H1 (cell line): ENCODE data around the gene ATG9B. TPM values are rescaled to one million over a fixed set of nuclear protein-coding genes. Genes with fewer than 3 reads are reported as not detected.

Experiments used
- CTCF ChIA-PET: fragments of 300-600 bp; sonication (Branson Sonifier 250); formaldehyde crosslinking; loops from one replicate; lab custom pipeline; 2021; ENCODE audit not compliant: partially characterized antibody; lab: Charles Lee
- POLR2A ChIA-PET: fragments of 300-600 bp; sonication (Branson Sonifier 250); formaldehyde crosslinking; loops from one replicate; lab custom pipeline; 2021; ENCODE audit warnings: inconsistent platforms; ENCODE audit not compliant: partially characterized antibody; lab: Charles Lee
- DNase-seq, 2 experiments: peaks; one replicate each; pipeline versions ENCODE4 v3.0.0 to v3.0.0-alpha.2; 2010 to 2022; ENCODE audit warnings: low spot score in 2 of 2, low read depth in 1 of 2, mixed read lengths in 1 of 2
- FAIRE-seq: peaks from 2 replicates; lab custom pipeline; 2011; peaks lifted over from hg19 to GRCh38; lab: Jason Lieb, UNC
- H2AFZ ChIP-seq: 2 replicates; pipeline ENCODE4 v1.8.1; 2012; ENCODE audit warnings: low read length, inconsistent platforms
- H2AK5ac ChIP-seq: 2 replicates; pipeline ENCODE4 v1.6.1; 2013; ENCODE audit warnings: low read depth, low read length
- H2BK120ac ChIP-seq: replicated peaks from 2 replicates; pipeline ENCODE3; 2013; ENCODE audit warnings: low read depth, low read length, inconsistent platforms
- H2BK12ac ChIP-seq: 2 replicates; pipeline ENCODE4 v1.6.1; 2013; ENCODE audit warnings: low read depth, low read length
- H2BK15ac ChIP-seq: 2 replicates; pipeline ENCODE4 v1.6.1; 2013; ENCODE audit warnings: low read length
- H2BK20ac ChIP-seq: 2 replicates; pipeline ENCODE4 v1.6.1; 2013; ENCODE audit warnings: low read length
- H2BK5ac ChIP-seq: 2 replicates; pipeline ENCODE4 v1.6.1; 2013; ENCODE audit warnings: low read depth, low read length
- H3K14ac ChIP-seq: 2 replicates; pipeline ENCODE4 v1.6.1; 2013; ENCODE audit warnings: inconsistent platforms; ENCODE audit not compliant: insufficient read length
- H3K18ac ChIP-seq: 2 replicates; pipeline ENCODE4 v1.6.1; 2013; ENCODE audit warnings: low read length; ENCODE audit errors: extremely low read depth
- H3K23ac ChIP-seq: 2 replicates; pipeline ENCODE4 v1.6.1; 2013; ENCODE audit warnings: inconsistent platforms; ENCODE audit not compliant: insufficient read length
- H3K23me2 ChIP-seq: 2 replicates; pipeline ENCODE4 v1.6.1; 2013; ENCODE audit warnings: low read depth, low read length
- H3K27ac ChIP-seq: 2 replicates; pipeline ENCODE4 v1.6.1; 2011; ENCODE audit warnings: low read depth, low read length, inconsistent platforms
- H3K27me3 ChIP-seq, 4 experiments: replicated peaks in 1 of 4; 1 replicate in 1 of 4; 2 replicates in 3 of 4; pipeline versions ENCODE4 v1.6.1 to v1.8.1; 2011 to 2013; ENCODE audit warnings: low read length in 3 of 4, mild to moderate bottlenecking in 3 of 4, inconsistent platforms in 2 of 4, mixed read lengths in 2 of 4, moderate library complexity in 1 of 4; ENCODE audit not compliant: control insufficient read depth in 3 of 4, insufficient read depth in 3 of 4; ENCODE audit errors: extremely low read depth in 1 of 4
- H3K36me3 ChIP-seq, 4 experiments: 2 replicates each; pipeline versions ENCODE4 v1.6.1 to v1.8.1; 2011 to 2013; ENCODE audit warnings: mild to moderate bottlenecking in 4 of 4, low read length in 3 of 4, moderate library complexity in 2 of 4, control low read depth in 1 of 4, inconsistent platforms in 1 of 4; ENCODE audit not compliant: insufficient read depth in 4 of 4, control insufficient read depth in 2 of 4
- H3K4ac ChIP-seq: replicated peaks from 2 replicates; pipeline ENCODE3; 2013; ENCODE audit warnings: low read length, low read depth, mixed read lengths, inconsistent platforms; ENCODE audit not compliant: insufficient read length
- H3K4me1 ChIP-seq, 4 experiments: replicated peaks in 1 of 4; 1 replicate in 1 of 4; 2 replicates in 3 of 4; pipeline versions ENCODE4 v1.6.1 to v1.8.1; 2011 to 2013; ENCODE audit warnings: low read length in 3 of 4, inconsistent platforms in 2 of 4, mixed read lengths in 1 of 4; ENCODE audit not compliant: insufficient read depth in 4 of 4, control insufficient read depth in 3 of 4
- H3K4me2 ChIP-seq, 2 experiments: 2 replicates each; pipeline versions ENCODE4 v1.6.1 to v1.8.1; 2011 to 2013; ENCODE audit warnings: low read depth in 2 of 2, low read length in 2 of 2, control low read depth in 1 of 2, inconsistent platforms in 1 of 2, mild to moderate bottlenecking in 1 of 2; ENCODE audit not compliant: insufficient read depth in 1 of 2
- H3K4me3 ChIP-seq, 4 experiments: fragments of 200-600, 300-600 bp in 1 of 4; sonication (generic), shearing (Covaris generic), sonication (Bioruptor Twin) in 1 of 4; 2 replicates each; pipeline versions ENCODE4 v1.5.1 to v1.8.1; 2011 to 2016; ENCODE audit warnings: low read length in 4 of 4, low read depth in 3 of 4, control low read depth in 2 of 4, inconsistent platforms in 2 of 4, mild to moderate bottlenecking in 2 of 4, mixed read lengths in 1 of 4, moderate library complexity in 1 of 4; ENCODE audit not compliant: insufficient read depth in 2 of 4; ENCODE audit errors: extremely low read depth in 1 of 4
- H3K56ac ChIP-seq: replicated peaks from 2 replicates; pipeline ENCODE3; 2013; ENCODE audit warnings: low read depth, mild to moderate bottlenecking, mixed read lengths, low read length, inconsistent platforms; ENCODE audit not compliant: insufficient read length
- H3K79me1 ChIP-seq: 2 replicates; pipeline ENCODE4 v1.6.1; 2013; ENCODE audit warnings: low read depth, low read length, control low read depth
- H3K79me2 ChIP-seq, 2 experiments: 2 replicates each; pipeline versions ENCODE4 v1.6.1 to v1.8.1; 2012 to 2013; ENCODE audit warnings: low read length in 2 of 2, mild to moderate bottlenecking in 2 of 2, inconsistent platforms in 1 of 2; ENCODE audit not compliant: insufficient read depth in 2 of 2, control insufficient read depth in 1 of 2
- H3K9ac ChIP-seq, 4 experiments: replicated peaks in 1 of 4; 1 replicate in 1 of 4; 2 replicates in 3 of 4; pipeline versions ENCODE4 v1.6.1 to v1.8.1; 2011 to 2013; ENCODE audit warnings: low read depth in 3 of 4, low read length in 3 of 4, control low read depth in 2 of 4, mild to moderate bottlenecking in 2 of 4, moderate library complexity in 2 of 4, inconsistent platforms in 1 of 4; ENCODE audit errors: extremely low read depth in 1 of 4
- H3K9me3 ChIP-seq, 2 experiments: 2 replicates each; pipeline versions ENCODE4 v1.6.1 to v1.8.1; 2012 to 2013; ENCODE audit warnings: mild to moderate bottlenecking in 2 of 2, moderate library complexity in 2 of 2, control low read depth in 1 of 2, inconsistent platforms in 1 of 2, low read depth in 1 of 2, low read length in 1 of 2, mixed read lengths in 1 of 2; ENCODE audit not compliant: insufficient read depth in 2 of 2
- H4K20me1 ChIP-seq, 2 experiments: replicated peaks in 1 of 2; 2 replicates each; pipeline versions ENCODE3 to v1.8.1; 2011 to 2013; ENCODE audit warnings: inconsistent platforms in 2 of 2, low read length in 2 of 2, mild to moderate bottlenecking in 1 of 2; ENCODE audit not compliant: insufficient read depth in 2 of 2, control insufficient read depth in 1 of 2
- H4K5ac ChIP-seq: 2 replicates; pipeline ENCODE4 v1.6.1; 2013; ENCODE audit warnings: low read length, low read depth, mixed read lengths, inconsistent platforms; ENCODE audit not compliant: insufficient read length
- H4K8ac ChIP-seq: 2 replicates; pipeline ENCODE4 v1.8.0; 2013; ENCODE audit warnings: mild to moderate bottlenecking, moderate library complexity, low read length, inconsistent platforms; ENCODE audit not compliant: insufficient read depth; ENCODE audit errors: extremely low read depth
- H4K91ac ChIP-seq: replicated peaks from 2 replicates; pipeline ENCODE3; 2013; ENCODE audit warnings: low read length, mixed read lengths, inconsistent platforms; ENCODE audit not compliant: insufficient read length
- BCL11A ChIP-seq, 2 experiments: IDR thresholded peaks; one replicate each; pipeline ENCODE4 v1.6.1; 2011; ENCODE audit warnings: low read depth in 2 of 2, low read length in 2 of 2, mild to moderate bottlenecking in 2 of 2
- BRCA1 ChIP-seq: IDR thresholded peaks from 2 replicates; pipeline ENCODE4 v1.6.1; 2012; ENCODE audit warnings: low read depth, low read length, improper control_type of control experiment
- EZH2 ChIP-seq: fragments of 200-600 bp; sonication (generic); IDR thresholded peaks from 2 replicates; pipeline ENCODE4 v1.7.1; 2012; ENCODE audit warnings: low read depth, mild to moderate bottlenecking, moderate library complexity, low read length, inconsistent platforms; ENCODE audit not compliant: severe bottlenecking
- JUN ChIP-seq: IDR thresholded peaks from 2 replicates; pipeline ENCODE4 v1.6.1; 2011; ENCODE audit warnings: low read depth, mild to moderate bottlenecking, improper control_type of control experiment, low read length
- KDM4A ChIP-seq: IDR thresholded peaks from one replicate; pipeline ENCODE4 v1.7.1; 2012; ENCODE audit warnings: low read depth, mild to moderate bottlenecking, moderate library complexity, low read length, inconsistent platforms; ENCODE audit not compliant: severe bottlenecking
- MAFK ChIP-seq: IDR thresholded peaks from 2 replicates; pipeline ENCODE4 v1.6.1; 2012; ENCODE audit warnings: low read depth, mild to moderate bottlenecking, improper control_type of control experiment, low read length
- NRF1 ChIP-seq: IDR thresholded peaks from 2 replicates; pipeline ENCODE4 v1.6.1; 2011; ENCODE audit warnings: mild to moderate bottlenecking, low read depth, low read length, improper control_type of control experiment
- SP4 ChIP-seq: IDR thresholded peaks from 2 replicates; pipeline ENCODE4 v1.6.1; 2012; ENCODE audit warnings: low read length, inconsistent platforms
- TAF1 ChIP-seq: IDR thresholded peaks from 2 replicates; pipeline ENCODE4 v1.6.1; 2011; ENCODE audit warnings: mild to moderate bottlenecking, low read depth, low read length
- TCF12 ChIP-seq: IDR thresholded peaks from 2 replicates; pipeline ENCODE4 v1.6.1; 2011; ENCODE audit warnings: low read depth, mild to moderate bottlenecking, low read length
- WGBS, 2 experiments: shearing (Covaris generic) in 1 of 2; methylation state at CpG; one replicate each; pipeline versions ENCODE4 v1.1.6 to v1.1.7; 2013 to 2015; ENCODE audit warnings: low lambda C conversion rate in 2 of 2, mixed read lengths in 2 of 2, inconsistent platforms in 1 of 2, low coverage in 1 of 2, missing lambda C conversion rate in 1 of 2; ENCODE audit not compliant: insufficient replicate concordance in 2 of 2, insufficient coverage in 1 of 2, insufficient read length in 1 of 2; ENCODE audit errors: extremely low coverage in 1 of 2, missing lambda C conversion rate in 1 of 2; 5-methylcytosine and 5-hydroxymethylcytosine counted together
- polyA plus RNA-seq, 7 experiments: library from polyadenylated mRNA; depleted of rRNA in 3 of 7; stranded (reverse) in 5 of 7; unstranded in 2 of 7; fragments of >200 nt in 5 of 7; fragments of 200-250 nt in 2 of 7; gene quantifications; 1 replicate in 5 of 7; 2 replicates in 1 of 7; 4 replicates in 1 of 7; pipeline versions ENCODE4 v1.2.1 to v1.2.3, GENCODE V29; 2011 to 2013; ENCODE audit warnings: missing spikeins in 2 of 7, mixed read lengths in 2 of 7
- total RNA-seq: library from RNA; stranded (reverse); fragmentation: NEBNext Ultra II Directional; extraction: Animal tissue kit (Norgen Biotek cat#: 25700); gene quantifications from 2 replicates; pipeline ENCODE4 v1.2.1, GENCODE V29; 2021
- TF ChIP-seq, protein P1 (sequence below): IDR thresholded peaks from 2 replicates; pipeline ENCODE4 v1.6.1; 2012; ENCODE audit warnings: inconsistent platforms
- TF ChIP-seq, protein P2 (sequence below): IDR thresholded peaks from 2 replicates; pipeline ENCODE4 v1.6.1; 2011; ENCODE audit warnings: low read depth, mild to moderate bottlenecking, low read length; ENCODE audit not compliant: insufficient read depth

The ATG9B gene
- total and polyA plus RNA-seq, 2 of the 8 experiments (the other 6 are each of a cell fraction or from before 2014, with no cell fraction given), result 1.4 to 2.3 TPM

DNA sequence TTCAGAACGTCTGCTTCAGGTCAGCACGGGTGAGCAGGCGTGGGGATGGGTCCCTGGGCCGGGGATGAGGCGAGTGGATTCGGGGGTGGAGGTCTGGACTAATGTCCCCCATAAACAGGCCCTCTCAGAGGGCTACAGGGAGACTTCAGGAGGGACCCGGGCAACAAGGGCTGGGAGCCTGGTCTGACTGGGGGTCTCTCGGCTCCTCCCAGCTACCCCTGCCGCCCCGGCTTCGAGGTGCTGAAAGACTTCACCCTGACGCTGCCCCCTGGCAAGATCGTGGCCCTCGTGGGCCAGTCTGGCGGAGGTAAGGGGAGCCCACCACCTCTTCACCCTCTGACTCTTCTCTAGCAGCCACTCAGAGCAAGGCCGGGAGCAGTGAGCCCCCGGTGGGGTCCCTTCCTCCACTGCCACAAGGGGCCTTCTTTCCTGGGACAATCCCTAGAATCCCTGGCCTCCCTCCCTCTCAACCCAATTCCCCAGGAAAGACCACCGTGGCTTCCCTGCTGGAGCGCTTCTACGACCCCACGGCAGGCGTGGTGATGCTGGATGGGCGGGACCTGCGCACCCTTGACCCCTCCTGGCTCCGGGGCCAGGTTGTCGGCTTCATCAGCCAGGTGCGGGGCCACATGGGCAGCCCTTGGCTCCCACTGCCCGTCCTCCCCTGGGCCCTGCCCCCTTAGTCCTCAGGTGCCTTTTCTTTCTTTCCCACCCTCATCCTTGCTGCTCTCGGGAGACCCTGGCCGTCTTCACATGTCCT, 16.5 kb upstream of the ATG9B start:
- WGBS, 2 experiments, result 93% methylated on average over 30 of the region's 30 CpGs; no CpG with 5 or more reads in 1 of the 2 experiments
- Histone ChIP-seq H3K36me3 (no peaks in the 10 kb centered on the region; a peak in 1 of 8 replicates), H3K79me1 (no peaks in the 10 kb centered on the region), H3K9me3 (no peaks in the 10 kb centered on the region), H2BK20ac (no peak overlapping the region), H3K4ac (no peak overlapping the region), H3K18ac (no peak overlapping the region), H3K23ac (no peak overlapping the region), H3K56ac (no peak overlapping the region), H3K23me2 (no peaks in the 10 kb centered on the region), H3K4me2 (no peak overlapping the region), H2AK5ac (no peak overlapping the region), H3K4me3 (no peak overlapping the region), H2BK5ac (no peak overlapping the region), H2BK120ac (no peak overlapping the region), H4K5ac (no peak overlapping the region), H4K8ac (no peak overlapping the region; the same call in 1 of the 2 replicates), H4K20me1 (peaks cover 0 to 5% of the 10 kb centered on the region in 2 experiments), H4K91ac (no peak overlapping the region), H2BK12ac (no peak overlapping the region), H2BK15ac (no peak overlapping the region), H2AFZ (no peak overlapping the region), H3K27me3 (no peaks in the 10 kb centered on the region; a peak in 1 of 7 replicates), H3K79me2 (no peaks in the 10 kb centered on the region), H3K9ac (no peak overlapping the region), H3K27ac (no peak overlapping the region), H3K4me1 (no peaks in the 10 kb centered on the region), H3K14ac (no peak overlapping the region)
- FAIRE-seq (no peak), DNase-seq (no peak)
- ChIA-PET CTCF (interaction anchor here (1.0 to 2.2 kb wide), 5 partner anchors 8 to 70 kb away, joined by 3 to 6 read pairs (median 6); partner anchors contain the start of gene CDK5), POLR2A (interaction anchor here (0.6 to 1.8 kb wide), 3 partner anchors 36 to 168 kb away, joined by 3 to 4 read pairs (median 3); no protein-coding TSS in a partner anchor)
- TF ChIP-seq, protein P1, sequence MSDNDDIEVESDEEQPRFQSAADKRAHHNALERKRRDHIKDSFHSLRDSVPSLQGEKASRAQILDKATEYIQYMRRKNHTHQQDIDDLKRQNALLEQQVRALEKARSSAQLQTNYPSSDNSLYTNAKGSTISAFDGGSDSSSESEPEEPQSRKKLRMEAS, result no peak
- TF ChIP-seq KDM4A (no peak), TAF1 (no peak), JUN (no peak), NRF1 (no peak), BCL11A (IDR thresholded peaks at IDR 0.05; ENCODE audit: low read depth in 2 of 2, low read length in 2 of 2) (no peak), BRCA1 (no peak), SP4 (no peak), EZH2 (no peak), MAFK (no peak), TCF12 (no peak)
- TF ChIP-seq, protein P2, sequence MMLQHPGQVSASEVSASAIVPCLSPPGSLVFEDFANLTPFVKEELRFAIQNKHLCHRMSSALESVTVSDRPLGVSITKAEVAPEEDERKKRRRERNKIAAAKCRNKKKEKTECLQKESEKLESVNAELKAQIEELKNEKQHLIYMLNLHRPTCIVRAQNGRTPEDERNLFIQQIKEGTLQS, result no peak
